Fibroblast of the aortic adventitia (primary cell): Measurements from ENCODE around the gene CDKN1C. TPM values are rescaled to one million over a fixed set of nuclear protein-coding genes. Genes with fewer than 3 reads are reported as not detected.

Source experiments
- DNase-seq: peaks from one replicate; pipeline ENCODE4 v3.0.0-alpha.2; 2010; ENCODE audit warnings: low read depth
- H3K4me3 ChIP-seq: 2 replicates; pipeline ENCODE4 v1.5.1; 2011; ENCODE audit warnings: low read depth, mild to moderate bottlenecking, control low read depth, low read length, moderate library complexity
- CTCF ChIP-seq: IDR thresholded peaks from 2 replicates; pipeline ENCODE4 v1.5.1; 2011; ENCODE audit warnings: mild to moderate bottlenecking, low read length, control low read depth, inconsistent platforms; ENCODE audit not compliant: insufficient read depth
- total RNA-seq: library from RNA; depleted of rRNA; stranded (reverse); fragments of >200 nt; gene quantifications from 2 replicates; pipeline ENCODE4 v1.2.3, GENCODE V29; 2012; ENCODE audit warnings: low replicate concordance

CDKN1C gene
- total RNA-seq, 1 donor = 4.2 TPM

GRCh38 chr11:2904153-2905052, 18.8 kb upstream of the CDKN1C start:
- TF ChIP-seq CTCF = no peak
- DNase-seq = peak; percentile 28
- H3K4me3 ChIP-seq = peak overlapping the region; percentile 25

GRCh38 chr11:2903672-2904011, 18.1 kb upstream of the CDKN1C start:
- DNase-seq = no peak
- no peak for TF ChIP-seq CTCF
- H3K4me3 ChIP-seq = peak overlapping the region; percentile 76

- peak overlapping the region; percentile 76 for H3K4me3 ChIP-seq
- TF ChIP-seq CTCF = peak; percentile 0
- peak; percentile 15 for DNase-seq
Measured at GRCh38 chr11:2902784-2903671, 17.5 kb upstream of the CDKN1C start.

- peak; percentile 86 for DNase-seq
- peak overlapping the region; percentile 76 for H3K4me3 ChIP-seq
- no peak for TF ChIP-seq CTCF
Measured at GRCh38 chr11:2901854-2902783, 16.5 kb upstream of the CDKN1C start.

- H3K4me3 ChIP-seq = peak overlapping the region; percentile 62
- no peak for DNase-seq
- TF ChIP-seq CTCF = no peak
Measured at GRCh38 chr11:2901196-2901796, 15.7 kb upstream of the CDKN1C start.
